ENCODE measurements around the gene PLXNA4. TPM values are rescaled to one million over a fixed set of nuclear protein-coding genes. Genes with fewer than 3 reads are reported as not detected.
A peak's percentile ranks its signal among the peaks of the same experiment; 100 is the strongest.

The PLXNA4 gene
- total and polyA plus RNA-seq, 4 donors, result 0.04 to 1.1 (median 0.41) TPM

GRCh38 chr7:132402096-132402495, 174.2 kb downstream of the PLXNA4 start (continued):
- no peak for TF ChIP-seq ZBTB33 (IDR thresholded peaks at IDR 0.05)
- TF ChIP-seq HNF4G (IDR thresholded peaks at IDR 0.05), result no peak
- no peak for TF ChIP-seq FOXA2 (IDR thresholded peaks at IDR 0.05)
- TF ChIP-seq SP1 (IDR thresholded peaks at IDR 0.05), result no peak

GRCh38 chr7:132400561-132401142, 175.6 kb downstream of the PLXNA4 start:
- Histone ChIP-seq H3K4me3 (ENCODE audit: low read depth in 1 of 3, low read length in 3 of 3) (no peak overlapping the region), H3K27me3 (ENCODE audit: control insufficient read depth in 4 of 4, insufficient read depth in 4 of 4, low read length in 3 of 4) (no peaks in the 10 kb centered on the region), H3K9me3 (ENCODE audit: control insufficient read depth in 4 of 4, low read length in 3 of 4) (no peaks in the 10 kb centered on the region), H3K27ac (ENCODE audit: low read depth in 1 of 2, low read length in 2 of 2) (peak overlapping the region; percentile 55 to 70), H3K36me3 (ENCODE audit: control insufficient read depth in 4 of 4, insufficient read depth in 3 of 4, low read depth in 1 of 4, low read length in 3 of 4) (no peaks in the 10 kb centered on the region), H3K9ac (ENCODE audit: low read depth in 1 of 2, low read length in 2 of 2) (peak overlapping the region; percentile 7 to 22), H3K4me1 (ENCODE audit: control insufficient read depth in 4 of 4, insufficient read depth in 4 of 4, low read length in 3 of 4) (peaks cover 0 to 34% (median 18%) of the 10 kb centered on the region in 4 donors)
- TF ChIP-seq HNF4A (conservative IDR thresholded peaks at IDR 0.05) (peak; percentile 45 to 71), RXRA (IDR thresholded peaks at IDR 0.05) (peak; percentile 31 to 85), SP1 (IDR thresholded peaks at IDR 0.05) (peak; percentile 19), TAF1 (conservative IDR thresholded peaks at IDR 0.05) (no peak), YY1 (IDR thresholded peaks at IDR 0.05) (peak; percentile 49), RAD21 (IDR thresholded peaks at IDR 0.05) (peak; percentile 38 to 63), HNF4G (IDR thresholded peaks at IDR 0.05) (no peak), ZBTB33 (IDR thresholded peaks at IDR 0.05) (peak; percentile 56), FOXA1 (IDR thresholded peaks at IDR 0.05) (peak; percentile 53), EGR1 (IDR thresholded peaks at IDR 0.05; ENCODE audit: low read depth in 2 of 2) (no peak), JUND (IDR thresholded peaks at IDR 0.05) (no peak), NR2F2 (IDR thresholded peaks at IDR 0.05) (no peak), REST (IDR thresholded peaks at IDR 0.05) (peak; percentile 39), ATF3 (IDR thresholded peaks at IDR 0.05) (no peak), GABPA (IDR thresholded peaks at IDR 0.05 in 1 of 2, conservative IDR thresholded peaks at IDR 0.05 in 1 of 2) (no peak), FOXA2 (IDR thresholded peaks at IDR 0.05) (peak; percentile 44), CTCF (IDR thresholded peaks at IDR 0.05; ENCODE audit: low read depth, low read length, missing input control) (no peak), MAX (IDR thresholded peaks at IDR 0.05) (peak; percentile 28)
- 60% methylated on average over 10 of the region's 10 CpGs for WGBS
- no peak for DNase-seq (ENCODE audit: low spot score)
